Temporal lobe (tissue), 1 donor: Measurements from ENCODE around the gene MGAT1. TPM values are rescaled to one million over a fixed set of nuclear protein-coding genes. Genes with fewer than 3 reads are reported as not detected.

Experiments used
- total RNA-seq: library from RNA; depleted of rRNA; stranded (reverse); fragments of >200 nt; gene quantifications from one replicate; pipeline ENCODE4 v1.2.3, GENCODE V29; 2014

Gene MGAT1
- total RNA-seq, 1 donor from 2014 or later, result 21.4 TPM

Other genes with a start within 250 kb of the MGAT1 start
- gene SCGB3A1, start 211.3 kb downstream of the MGAT1 start, total RNA-seq, result not detected
- gene FLT4, start 153.2 kb downstream of the MGAT1 start, total RNA-seq, result 2.0 TPM
- not detected for gene OR2Y1, start 62.7 kb downstream of the MGAT1 start, total RNA-seq
- gene ZFP62, start 58.5 kb upstream of the MGAT1 start, total RNA-seq, result 46.7 TPM
- gene BTNL8, start 96.4 kb upstream of the MGAT1 start, total RNA-seq, result under 0.01 TPM
- not detected for gene BTNL3, start 186.0 kb upstream of the MGAT1 start, total RNA-seq
- gene BTNL9, start 237.5 kb upstream of the MGAT1 start, total RNA-seq, result 2.2 TPM